IMR-90 (cell line): ENCODE data around the gene ZNF112. TPM values are rescaled to one million over a fixed set of nuclear protein-coding genes. Genes with fewer than 3 reads are reported as not detected.
"Not testable (repeated sequence)": the region's sequence is repeated elsewhere in the genome, so short reads cannot be mapped to it uniquely, and the experiment has no call there.

Experiments
- ATAC-seq: fragments of 200-7000 bp; cut with Tn5 transposase; 2 replicates; pipeline ENCODE4 v1.9.1; 2020; ENCODE audit warnings: low read depth, mild to moderate bottlenecking, moderate library complexity
- BruUV-seq: library from RNA; stranded (reverse); fragments of 400-500 nt; replicated peaks from 2 replicates; lab custom pipeline; 2021; lab: Mats Ljungman, UMichigan
- CTCF ChIA-PET: fragments of 300-600 bp; formaldehyde crosslinking; extraction: SDS; loops from one replicate; lab custom pipeline; 2021; ENCODE audit warnings: antibody characterized with exemption; lab: Yijun Ruan, JAX
- POLR2A ChIA-PET: fragments of 300-600 bp; sonication (Branson Sonifier 250); formaldehyde crosslinking; loops from one replicate; lab custom pipeline; 2022; ENCODE audit warnings: antibody characterized with exemption; ENCODE audit not compliant: unreplicated experiment; lab: Charles Lee
- DNase-seq: peaks from one replicate; pipeline ENCODE4 v3.0.0; 2013
- H2AFZ ChIP-seq: replicated peaks from 2 replicates; pipeline ENCODE3; 2013; ENCODE audit warnings: low read length, mild to moderate bottlenecking; ENCODE audit not compliant: poor library complexity
- H2AK5ac ChIP-seq: 2 replicates; pipeline ENCODE4 v1.6.1; 2013; ENCODE audit warnings: low read depth, low read length, inconsistent platforms
- H2AK9ac ChIP-seq: replicated peaks from 2 replicates; pipeline ENCODE3; 2013; ENCODE audit warnings: mild to moderate bottlenecking, low read depth, low read length, moderate library complexity; ENCODE audit not compliant: poor library complexity
- H2BK120ac ChIP-seq: 2 replicates; pipeline ENCODE4 v1.6.1; 2013; ENCODE audit warnings: low read depth, low read length, inconsistent platforms
- H2BK15ac ChIP-seq: 3 replicates; pipeline ENCODE4 v1.6.1; 2013; ENCODE audit warnings: low read depth, low read length, inconsistent platforms
- H2BK20ac ChIP-seq: 2 replicates; pipeline ENCODE4 v1.6.1; 2013; ENCODE audit warnings: low read depth, mild to moderate bottlenecking, inconsistent platforms, low read length, moderate library complexity
- H2BK5ac ChIP-seq: 2 replicates; pipeline ENCODE4 v1.6.1; 2013; ENCODE audit warnings: mild to moderate bottlenecking, low read depth, low read length, inconsistent platforms; ENCODE audit not compliant: poor library complexity, severe bottlenecking
- H3K14ac ChIP-seq: replicated peaks from 2 replicates; pipeline ENCODE4 v1.6.1; 2013; ENCODE audit warnings: low read depth, low read length, inconsistent platforms
- H3K18ac ChIP-seq: 2 replicates; pipeline ENCODE4 v1.6.1; 2013; ENCODE audit warnings: low read depth, low read length, control low read depth
- H3K23ac ChIP-seq: 2 replicates; pipeline ENCODE4 v1.6.1; 2013; ENCODE audit warnings: low read depth, low read length, inconsistent platforms
- H3K27ac ChIP-seq: 2 replicates; pipeline ENCODE4 v1.5.1; 2013; ENCODE audit warnings: mild to moderate bottlenecking, control low read depth, low read length; ENCODE audit not compliant: insufficient read depth
- H3K27me3 ChIP-seq: 2 replicates; pipeline ENCODE4 v1.6.1; 2013; ENCODE audit warnings: low read length; ENCODE audit not compliant: control insufficient read depth, insufficient read depth
- H3K36me3 ChIP-seq: 2 replicates; pipeline ENCODE4 v1.6.1; 2013; ENCODE audit warnings: low read length, mixed read lengths; ENCODE audit not compliant: control insufficient read depth, insufficient read depth
- H3K4ac ChIP-seq: 2 replicates; pipeline ENCODE4 v1.6.1; 2013; ENCODE audit warnings: low read depth, low read length, inconsistent platforms
- H3K4me1 ChIP-seq: 2 replicates; pipeline ENCODE4 v1.6.1; 2013; ENCODE audit warnings: low read length, mixed read lengths; ENCODE audit not compliant: control insufficient read depth, insufficient read depth
- H3K4me2 ChIP-seq: 2 replicates; pipeline ENCODE4 v1.6.1; 2013; ENCODE audit warnings: low read depth, mild to moderate bottlenecking, control low read depth, low read length, moderate library complexity
- H3K4me3 ChIP-seq: 2 replicates; pipeline ENCODE4 v1.5.1; 2013; ENCODE audit warnings: low read depth, mild to moderate bottlenecking, control low read depth, low read length, moderate library complexity; ENCODE audit not compliant: insufficient read depth
- H3K56ac ChIP-seq: 2 replicates; pipeline ENCODE4 v1.6.1; 2013; ENCODE audit warnings: low read length, inconsistent platforms; ENCODE audit not compliant: insufficient read depth; ENCODE audit errors: extremely low read depth
- H3K79me1 ChIP-seq, 2 experiments: 2 replicates each; pipeline ENCODE4 v1.6.1; 2013; ENCODE audit warnings: low read length in 2 of 2, inconsistent platforms in 1 of 2, low read depth in 1 of 2
- H3K9ac ChIP-seq: 2 replicates; pipeline ENCODE4 v1.6.1; 2013; ENCODE audit warnings: low read depth, low read length, control low read depth
- H3K9me1 ChIP-seq: 2 replicates; pipeline ENCODE4 v1.6.1; 2013; ENCODE audit warnings: low read length, inconsistent platforms; ENCODE audit not compliant: insufficient read depth
- H3K9me3 ChIP-seq: 2 replicates; pipeline ENCODE4 v1.6.1; 2013; ENCODE audit warnings: low read length; ENCODE audit not compliant: control insufficient read depth, insufficient read depth
- H4K20me1 ChIP-seq: 2 replicates; pipeline ENCODE4 v1.6.1; 2013; ENCODE audit warnings: low read length, inconsistent platforms; ENCODE audit not compliant: insufficient read depth
- H4K5ac ChIP-seq: 2 replicates; pipeline ENCODE4 v1.6.1; 2013; ENCODE audit warnings: mild to moderate bottlenecking, low read depth, low read length, control low read depth
- H4K8ac ChIP-seq, 2 experiments: 2 replicates each; pipeline ENCODE4 v1.6.1; 2013; ENCODE audit warnings: low read depth in 2 of 2, low read length in 2 of 2, control low read depth in 1 of 2, inconsistent platforms in 1 of 2
- H4K91ac ChIP-seq: 2 replicates; pipeline ENCODE4 v1.6.1; 2013; ENCODE audit warnings: low read depth, low read length, inconsistent platforms; ENCODE audit not compliant: insufficient read depth
- WGBS, 2 experiments: methylation state at CpG; one replicate each; pipeline versions ENCODE4 v1.1.5 to v1.1.7; 2013; ENCODE audit warnings: missing lambda C conversion rate in 2 of 2; ENCODE audit not compliant: insufficient read length in 1 of 2; ENCODE audit errors: extremely low coverage in 2 of 2; 5-methylcytosine and 5-hydroxymethylcytosine counted together
- dilution Hi-C: fragments of 300-500 bp; cut with HindIII; formaldehyde crosslinking; loops from one replicate; pipeline ENCODE4 v1.14.3; 2018; ENCODE audit warnings: low sequenced_read_pairs; ENCODE audit not compliant: unreplicated experiment
- in situ Hi-C: fragments of 300-500 bp; cut with MboI; formaldehyde crosslinking; loops from 3 replicates; pipeline ENCODE4 v1.14.3; 2019; ENCODE audit warnings: low sequenced_read_pairs, inconsistent platforms, mixed read lengths
- intact Hi-C: fragments of 100-400 bp; cut with micrococcal nuclease; formaldehyde crosslinking; loops from 2 replicates; pipeline ENCODE4 v1.10.0; 2022
- polyA plus RNA-seq, 3 experiments: library from polyadenylated mRNA; depleted of rRNA; stranded (reverse); fragments of >200 nt; gene quantifications; 2 replicates each; pipeline ENCODE4 v1.2.3, GENCODE V29; 2012; ENCODE audit warnings: low replicate concordance in 1 of 3
- total RNA-seq: library from RNA; depleted of rRNA; stranded (reverse); fragments of >200 nt; gene quantifications from 2 replicates; pipeline ENCODE4 v1.2.3, GENCODE V29; 2012

ZNF112 gene
- total and polyA plus RNA-seq, 2 of the 4 experiments (the other 2 are of a cell fraction): 2.1 to 7.7 TPM

- ATAC-seq, H3K4me3 ChIP-seq, H3K4me2 ChIP-seq, H4K5ac ChIP-seq, dilution Hi-C loops, H3K14ac ChIP-seq, H3K23ac ChIP-seq, H3K56ac ChIP-seq, H3K9ac ChIP-seq, H3K18ac ChIP-seq, CTCF ChIA-PET, H4K20me1 ChIP-seq, H2AK5ac ChIP-seq, H2BK120ac ChIP-seq, H2AFZ ChIP-seq, H3K4me1 ChIP-seq, H3K27ac ChIP-seq, H3K9me1 ChIP-seq, H3K27me3 ChIP-seq, H3K4ac ChIP-seq, DNase-seq, H2BK15ac ChIP-seq, intact Hi-C loops, H2BK5ac ChIP-seq, H4K91ac ChIP-seq, H3K79me1 ChIP-seq, in situ Hi-C loops, H2AK9ac ChIP-seq, H4K8ac ChIP-seq, BruUV-seq, H2BK20ac ChIP-seq: not testable (repeated sequence)
- H3K36me3 ChIP-seq: peaks cover 42% of the 10 kb centered on the region
- H3K9me3 ChIP-seq: peaks cover 22% of the 10 kb centered on the region
- POLR2A ChIA-PET: interaction anchor here (0.6 kb wide), 1 partner anchor 55 kb away, joined by 4 read pairs; no protein-coding TSS in a partner anchor
- no CpG with 5 or more reads among the region's 3 CpGs for WGBS, 2 experiments
Measured at GRCh38 chr19:44334639-44335038, 21.8 kb downstream of the ZNF112 start.
